ENCODE results near the gene PKD2L2. TPM values are rescaled to one million over a fixed set of nuclear protein-coding genes. Genes with fewer than 3 reads are reported as not detected.

The PKD2L2 gene
- polyA plus RNA-seq, 1 donor (not counting 4 experiments of a cell fraction or from before 2014, with no cell fraction given) = not detected

- dilution Hi-C loops (cut with MboI; ENCODE audit: extremely low pct_ligation_motif_present, low sequenced_read_pairs) = no loop called here
- no peak overlapping the region for H2AFZ ChIP-seq (ENCODE audit: control insufficient read depth, low read length)
- no peaks in the 10 kb centered on the region for H3K27me3 ChIP-seq (ENCODE audit: control insufficient read depth, extremely low read depth, insufficient read depth, low read length)
- FAIRE-seq (no peak), DNase-seq (ENCODE audit: low read depth, low spot score) (no peak)
- H3K36me3 ChIP-seq (ENCODE audit: control insufficient read depth in 2 of 2, extremely low read depth in 1 of 2, insufficient read depth in 2 of 2, low read length in 2 of 2) = no peaks in the 10 kb centered on the region
- H3K79me2 ChIP-seq (ENCODE audit: control insufficient read depth, insufficient read depth, low read length) = no peaks in the 10 kb centered on the region
- no peak overlapping the region for H3K4me3 ChIP-seq (ENCODE audit: control insufficient read depth in 2 of 3, extremely low read depth in 1 of 3, insufficient read depth in 2 of 3, low read depth in 1 of 3, low read length in 3 of 3)
- no peak overlapping the region for H3K4me2 ChIP-seq (ENCODE audit: control insufficient read depth, extremely low read depth, insufficient read depth, low read depth, low read length)
- H3K9me3 ChIP-seq (ENCODE audit: control insufficient read depth, low read depth, low read length) = no peaks in the 10 kb centered on the region
- H3K27ac ChIP-seq (ENCODE audit: control insufficient read depth, insufficient read depth, low read length) = no peak overlapping the region
- H3K9ac ChIP-seq (ENCODE audit: control insufficient read depth, extremely low read depth, insufficient read depth, low read length) = no peak overlapping the region
- no peaks in the 10 kb centered on the region for H4K20me1 ChIP-seq (ENCODE audit: control insufficient read depth, extremely low read depth, insufficient read depth, low read length)
- peaks cover 10% of the 10 kb centered on the region for H3K4me1 ChIP-seq (ENCODE audit: control insufficient read depth, extremely low read depth, insufficient read depth, low read length)
- H3K9me1 ChIP-seq (ENCODE audit: control insufficient read depth, extremely low read depth, insufficient read depth, low read length) = no peaks in the 10 kb centered on the region
- TF ChIP-seq, protein P1, sequence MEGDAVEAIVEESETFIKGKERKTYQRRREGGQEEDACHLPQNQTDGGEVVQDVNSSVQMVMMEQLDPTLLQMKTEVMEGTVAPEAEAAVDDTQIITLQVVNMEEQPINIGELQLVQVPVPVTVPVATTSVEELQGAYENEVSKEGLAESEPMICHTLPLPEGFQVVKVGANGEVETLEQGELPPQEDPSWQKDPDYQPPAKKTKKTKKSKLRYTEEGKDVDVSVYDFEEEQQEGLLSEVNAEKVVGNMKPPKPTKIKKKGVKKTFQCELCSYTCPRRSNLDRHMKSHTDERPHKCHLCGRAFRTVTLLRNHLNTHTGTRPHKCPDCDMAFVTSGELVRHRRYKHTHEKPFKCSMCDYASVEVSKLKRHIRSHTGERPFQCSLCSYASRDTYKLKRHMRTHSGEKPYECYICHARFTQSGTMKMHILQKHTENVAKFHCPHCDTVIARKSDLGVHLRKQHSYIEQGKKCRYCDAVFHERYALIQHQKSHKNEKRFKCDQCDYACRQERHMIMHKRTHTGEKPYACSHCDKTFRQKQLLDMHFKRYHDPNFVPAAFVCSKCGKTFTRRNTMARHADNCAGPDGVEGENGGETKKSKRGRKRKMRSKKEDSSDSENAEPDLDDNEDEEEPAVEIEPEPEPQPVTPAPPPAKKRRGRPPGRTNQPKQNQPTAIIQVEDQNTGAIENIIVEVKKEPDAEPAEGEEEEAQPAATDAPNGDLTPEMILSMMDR (optimal IDR thresholded peaks at IDR 0.05 in 1 of 3, IDR thresholded peaks at IDR 0.05 in 1 of 3, conservative IDR thresholded peaks at IDR 0.05 in 1 of 3; ENCODE audit: extremely low read depth in 1 of 3, insufficient read depth in 2 of 3, low read length in 3 of 3) = no peak
- no peak for TF ChIP-seq EZH2 (IDR thresholded peaks at IDR 0.05; ENCODE audit: low read length)
Observed at GRCh38 chr5:137891849-137892248, 2.6 kb downstream of the PKD2L2 start.

GRCh38 chr5:137894586-137894985, 5.3 kb downstream of the PKD2L2 start:
- no peaks in the 10 kb centered on the region for H3K9me1 ChIP-seq (ENCODE audit: control insufficient read depth, extremely low read depth, insufficient read depth, low read length)
- H3K79me2 ChIP-seq (ENCODE audit: control insufficient read depth, insufficient read depth, low read length) = no peaks in the 10 kb centered on the region
- H3K27ac ChIP-seq (ENCODE audit: control insufficient read depth, insufficient read depth, low read length) = no peak overlapping the region
- no peak overlapping the region for H3K9ac ChIP-seq (ENCODE audit: control insufficient read depth, extremely low read depth, insufficient read depth, low read length)
- FAIRE-seq = no peak
- no peak for DNase-seq (ENCODE audit: low read depth, low spot score)
- no peak overlapping the region for H2AFZ ChIP-seq (ENCODE audit: control insufficient read depth, low read length)
- dilution Hi-C loops (cut with MboI; ENCODE audit: extremely low pct_ligation_motif_present, low sequenced_read_pairs) = no loop called here
- no peak overlapping the region for H3K4me3 ChIP-seq (ENCODE audit: control insufficient read depth in 2 of 3, extremely low read depth in 1 of 3, insufficient read depth in 2 of 3, low read depth in 1 of 3, low read length in 3 of 3)
- no peaks in the 10 kb centered on the region for H3K27me3 ChIP-seq (ENCODE audit: control insufficient read depth, extremely low read depth, insufficient read depth, low read length)
- TF ChIP-seq EZH2 (IDR thresholded peaks at IDR 0.05; ENCODE audit: low read length) = no peak
- TF ChIP-seq, protein P1 (optimal IDR thresholded peaks at IDR 0.05 in 1 of 3, IDR thresholded peaks at IDR 0.05 in 1 of 3, conservative IDR thresholded peaks at IDR 0.05 in 1 of 3; ENCODE audit: extremely low read depth in 1 of 3, insufficient read depth in 2 of 3, low read length in 3 of 3) = no peak
- H4K20me1 ChIP-seq (ENCODE audit: control insufficient read depth, extremely low read depth, insufficient read depth, low read length) = no peaks in the 10 kb centered on the region
- no peaks in the 10 kb centered on the region for H3K36me3 ChIP-seq (ENCODE audit: control insufficient read depth in 2 of 2, extremely low read depth in 1 of 2, insufficient read depth in 2 of 2, low read length in 2 of 2)
- no peaks in the 10 kb centered on the region for H3K9me3 ChIP-seq (ENCODE audit: control insufficient read depth, low read depth, low read length)
- H3K4me1 ChIP-seq (ENCODE audit: control insufficient read depth, extremely low read depth, insufficient read depth, low read length) = peaks cover 2% of the 10 kb centered on the region
- H3K4me2 ChIP-seq (ENCODE audit: control insufficient read depth, extremely low read depth, insufficient read depth, low read depth, low read length) = no peak overlapping the region

All from keratinocyte (primary cell).